IgD-negative memory B cell (primary cell): Measurements from ENCODE around the gene TMEM223. TPM values are rescaled to one million over a fixed set of nuclear protein-coding genes. Genes with fewer than 3 reads are reported as not detected.

Source experiments
- H3K27ac Mint-ChIP-seq, 3 donors: one replicate each; pipeline ENCODE4 v1.8.0; 2020 to 2022; ENCODE audit warnings: mild to moderate bottlenecking in 3 of 3, mixed read lengths in 3 of 3, moderate library complexity in 1 of 3
- H3K27me3 Mint-ChIP-seq: one replicate; pipeline ENCODE4 v1.8.0; 2021; ENCODE audit warnings: mixed read lengths
- H3K36me3 Mint-ChIP-seq: one replicate; pipeline ENCODE4 v1.8.0; 2020; ENCODE audit warnings: mild to moderate bottlenecking, mixed read lengths
- H3K4me1 Mint-ChIP-seq, 3 donors: one replicate each; pipeline ENCODE4 v1.8.0; 2020 to 2022; ENCODE audit warnings: mixed read lengths in 3 of 3, mild to moderate bottlenecking in 1 of 3
- H3K4me3 Mint-ChIP-seq, 4 donors: one replicate each; pipeline ENCODE4 v1.8.0; 2020 to 2022; ENCODE audit warnings: mild to moderate bottlenecking in 4 of 4, mixed read lengths in 4 of 4, moderate library complexity in 3 of 4
- H3K9me3 Mint-ChIP-seq, 3 donors: one replicate each; pipeline ENCODE4 v1.8.0; 2020 to 2021; ENCODE audit warnings: mixed read lengths in 3 of 3, mild to moderate bottlenecking in 1 of 3
- polyA plus RNA-seq: library from polyadenylated mRNA; unstranded; fragments of 300-500 nt; fragmentation: Illumina TruSeq; gene quantifications from one replicate; pipeline ENCODE4 v1.2.3, GENCODE V29; 2021

The TMEM223 gene
- polyA plus RNA-seq, 1 donor from 2014 or later, result 39.1 TPM

- H3K9me3 Mint-ChIP-seq, result no peaks in the 10 kb centered on the region
- H3K4me3 Mint-ChIP-seq, result peak overlapping the region in 1 of 4 donors; percentile 52
Observed at GRCh38 chr11:62810748-62811147, 18.9 kb upstream of the TMEM223 start.

GRCh38 chr11:62806611-62807121, 14.9 kb upstream of the TMEM223 start:
- Mint-ChIP-seq H3K4me1 (peaks cover 13 to 20% (median 15%) of the 10 kb centered on the region in 3 donors), H3K27me3 (no peaks in the 10 kb centered on the region), H3K9me3 (no peaks in the 10 kb centered on the region), H3K36me3 (peaks cover under 1% of the 10 kb centered on the region), H3K4me3 (peak overlapping the region; percentile 21 to 99 (median 80)), H3K27ac (peak overlapping the region in 1 of 3 donors; percentile 97)

More at GRCh38 chr11:62810748-62811147, 18.9 kb upstream of the TMEM223 start:
- peaks cover 5 to 8% (median 5%) of the 10 kb centered on the region in 3 donors for H3K4me1 Mint-ChIP-seq
- H3K27me3 Mint-ChIP-seq, result no peaks in the 10 kb centered on the region
- no peaks in the 10 kb centered on the region for H3K36me3 Mint-ChIP-seq
- H3K27ac Mint-ChIP-seq, result peak overlapping the region in 1 of 3 donors; percentile 78

- Mint-ChIP-seq H3K27me3 (no peaks in the 10 kb centered on the region), H3K4me1 (peaks cover 13 to 16% (median 15%) of the 10 kb centered on the region in 3 donors), H3K27ac (peak overlapping the region; percentile 97 to 99 (median 98)), H3K36me3 (peaks cover 6% of the 10 kb centered on the region), H3K4me3 (peak overlapping the region; percentile 98 to 99 (median 98)), H3K9me3 (no peaks in the 10 kb centered on the region)
Observed at GRCh38 chr11:62805961-62806441, 14.2 kb upstream of the TMEM223 start.

- peaks cover 13 to 15% (median 13%) of the 10 kb centered on the region in 3 donors for H3K4me1 Mint-ChIP-seq
- H3K27me3 Mint-ChIP-seq, result no peaks in the 10 kb centered on the region
- H3K4me3 Mint-ChIP-seq, result peak within 1 kb of the TSS; percentile 98 to 99 (median 98)
- H3K27ac Mint-ChIP-seq, result peak within 1 kb of the TSS; percentile 97 to 99 (median 98)
- H3K36me3 Mint-ChIP-seq, result peaks cover 6% of the 10 kb centered on the region
- H3K9me3 Mint-ChIP-seq, result no peaks in the 10 kb centered on the region
Observed at GRCh38 chr11:62805076-62805892, 13.5 kb upstream of the TMEM223 start, which contains the start of gene NXF1. Gene NXF1, minus strand, starts transcription at chr11:62805440. Its CDS starts 84 bp downstream, at chr11:62805356.

GRCh38 chr11:62804310-62805075, 12.7 kb upstream of the TMEM223 start:
- Mint-ChIP-seq H3K27me3 (no peaks in the 10 kb centered on the region), H3K4me3 (peak overlapping the region; percentile 98 to 99 (median 98)), H3K9me3 (no peaks in the 10 kb centered on the region), H3K36me3 (peaks cover 11% of the 10 kb centered on the region), H3K4me1 (peaks cover 13 to 15% (median 13%) of the 10 kb centered on the region in 3 donors), H3K27ac (peak overlapping the region; percentile 92 to 99 (median 97))

GRCh38 chr11:62801071-62801470, 9.3 kb upstream of the TMEM223 start:
- H3K27me3 Mint-ChIP-seq, result no peaks in the 10 kb centered on the region
- peaks cover 10 to 13% (median 11%) of the 10 kb centered on the region in 3 donors for H3K4me1 Mint-ChIP-seq
- peak overlapping the region in 1 of 4 donors; percentile 79 for H3K4me3 Mint-ChIP-seq
- H3K27ac Mint-ChIP-seq, result no peak overlapping the region
- peaks cover 11% of the 10 kb centered on the region for H3K36me3 Mint-ChIP-seq
- no peaks in the 10 kb centered on the region for H3K9me3 Mint-ChIP-seq

- H3K36me3 Mint-ChIP-seq, result peaks cover 11% of the 10 kb centered on the region
Observed at GRCh38 chr11:62799486-62799885, 7.7 kb upstream of the TMEM223 start.

GRCh38 chr11:62796281-62796680, 4.5 kb upstream of the TMEM223 start:
- Mint-ChIP-seq H3K27ac (peak overlapping the region in 1 of 3 donors; percentile 11), H3K36me3 (peaks cover 9% of the 10 kb centered on the region), H3K9me3 (no peaks in the 10 kb centered on the region), H3K4me1 (peaks cover 0 to 11% (median 7%) of the 10 kb centered on the region in 3 donors), H3K4me3 (peak overlapping the region in 1 of 4 donors; percentile 11), H3K27me3 (no peaks in the 10 kb centered on the region)

More at GRCh38 chr11:62799486-62799885, 7.7 kb upstream of the TMEM223 start:
- Mint-ChIP-seq H3K27me3 (no peaks in the 10 kb centered on the region), H3K4me1 (peaks cover under 1 to 8% (median 7%) of the 10 kb centered on the region in 3 donors), H3K4me3 (peak overlapping the region in 2 of 4 donors; percentile 39 to 68), H3K27ac (peak overlapping the region in 2 of 3 donors; percentile 13 to 62), H3K9me3 (no peaks in the 10 kb centered on the region)

GRCh38 chr11:62794201-62794775, 2.5 kb upstream of the TMEM223 start:
- peak overlapping the region; percentile 19 to 73 (median 60) for H3K27ac Mint-ChIP-seq
- peak overlapping the region in 1 of 4 donors; percentile 11 for H3K4me3 Mint-ChIP-seq
- peaks cover 1% of the 10 kb centered on the region for H3K36me3 Mint-ChIP-seq
- H3K27me3 Mint-ChIP-seq, result no peaks in the 10 kb centered on the region
- H3K9me3 Mint-ChIP-seq, result no peaks in the 10 kb centered on the region
- peaks cover 5 to 22% (median 20%) of the 10 kb centered on the region in 3 donors for H3K4me1 Mint-ChIP-seq

GRCh38 chr11:62792202-62792575, 383 bp upstream of the TMEM223 start:
- Mint-ChIP-seq H3K4me1 (peaks cover 9 to 32% (median 27%) of the 10 kb centered on the region in 3 donors), H3K27ac (peak overlapping the region; percentile 89 to 94 (median 89)), H3K36me3 (peaks cover 1% of the 10 kb centered on the region), H3K4me3 (peak overlapping the region; percentile 89 to 98 (median 92)), H3K9me3 (no peaks in the 10 kb centered on the region), H3K27me3 (no peaks in the 10 kb centered on the region)

- H3K4me1 Mint-ChIP-seq, result peaks cover 9 to 40% (median 37%) of the 10 kb centered on the region in 3 donors
- H3K36me3 Mint-ChIP-seq, result peaks cover 1% of the 10 kb centered on the region
- no peaks in the 10 kb centered on the region for H3K9me3 Mint-ChIP-seq
- H3K27ac Mint-ChIP-seq, result peak overlapping the region in 2 of 3 donors; percentile 80 to 94
- H3K27me3 Mint-ChIP-seq, result no peaks in the 10 kb centered on the region
- H3K4me3 Mint-ChIP-seq, result peak overlapping the region; percentile 85 to 98 (median 96)
Observed at GRCh38 chr11:62789576-62789975, 2.2 kb downstream of the TMEM223 start.

- peaks cover 9 to 40% (median 37%) of the 10 kb centered on the region in 3 donors for H3K4me1 Mint-ChIP-seq
- H3K27ac Mint-ChIP-seq, result peak overlapping the region in 2 of 3 donors; percentile 51 to 94
- H3K9me3 Mint-ChIP-seq, result no peaks in the 10 kb centered on the region
- peaks cover under 1% of the 10 kb centered on the region for H3K36me3 Mint-ChIP-seq
- peak overlapping the region; percentile 85 to 98 (median 96) for H3K4me3 Mint-ChIP-seq
- no peaks in the 10 kb centered on the region for H3K27me3 Mint-ChIP-seq
Observed at GRCh38 chr11:62788991-62789390, 2.8 kb downstream of the TMEM223 start.

- peaks cover 9 to 36% (median 32%) of the 10 kb centered on the region in 3 donors for H3K4me1 Mint-ChIP-seq
- H3K27me3 Mint-ChIP-seq, result no peaks in the 10 kb centered on the region
- H3K27ac Mint-ChIP-seq, result peak within 1 kb of the TSS; percentile 94 to 97 (median 94)
- H3K9me3 Mint-ChIP-seq, result no peaks in the 10 kb centered on the region
- peak within 1 kb of the TSS; percentile 95 to 98 (median 96) for H3K4me3 Mint-ChIP-seq
- peaks cover 3% of the 10 kb centered on the region for H3K36me3 Mint-ChIP-seq
Observed at GRCh38 chr11:62787005-62787759, 4.6 kb downstream of the TMEM223 start, which contains the start of gene TMEM179B. Gene TMEM179B, plus strand, starts transcription at chr11:62787402. Its CDS starts 30 bp downstream, at chr11:62787432.
